Neural cell (in vitro differentiated cells): ENCODE measurements around the gene APBB1IP. TPM values are rescaled to one million over a fixed set of nuclear protein-coding genes. Genes with fewer than 3 reads are reported as not detected.

Source experiments
- H2AFZ ChIP-seq: fragments of 200-600, 300-800 bp; sonication (generic), shearing (Covaris generic); 2 replicates; pipeline ENCODE4 v1.6.0; 2014; ENCODE audit warnings: low read depth, mild to moderate bottlenecking, antibody characterized with exemption, low read length, moderate library complexity
- H3F3A ChIP-seq: fragments of 200-600 bp; shearing (Covaris generic); 2 replicates; pipeline ENCODE4 v1.6.1; 2016; ENCODE audit warnings: mild to moderate bottlenecking, moderate library complexity, mixed read lengths, antibody characterized with exemption, low read length; ENCODE audit not compliant: insufficient read depth, poor library complexity, severe bottlenecking
- H3K27ac ChIP-seq: fragments of 200-600, 300-800 bp; sonication (generic), shearing (Covaris generic); 2 replicates; pipeline ENCODE4 v1.5.1; 2014; ENCODE audit warnings: mild to moderate bottlenecking, low read length, moderate library complexity
- H3K27me3 ChIP-seq: fragments of 300-800, 200-600 bp; sonication (generic), shearing (Covaris generic); 2 replicates; pipeline ENCODE4 v1.6.0; 2014; ENCODE audit warnings: mild to moderate bottlenecking, low read depth, low read length, moderate library complexity; ENCODE audit not compliant: insufficient read depth
- H3K36me3 ChIP-seq: fragments of 300-800, 200-600 bp; sonication (generic), shearing (Covaris generic); 2 replicates; pipeline ENCODE4 v1.5.1; 2014; ENCODE audit warnings: mild to moderate bottlenecking, antibody characterized with exemption, low read length, moderate library complexity; ENCODE audit not compliant: insufficient read depth
- H3K4me2 ChIP-seq: fragments of 300-800, 200-600 bp; sonication (generic), shearing (Covaris generic); 2 replicates; pipeline ENCODE4 v1.6.0; 2014; ENCODE audit warnings: mild to moderate bottlenecking, low read length
- H3K4me3 ChIP-seq: fragments of 300-800, 200-600 bp; sonication (generic), shearing (Covaris generic); 2 replicates; pipeline ENCODE4 v1.5.1; 2014; ENCODE audit warnings: mild to moderate bottlenecking, low read length, moderate library complexity
- H3K79me2 ChIP-seq: fragments of 200-600 bp; shearing (Covaris generic); replicated peaks from 2 replicates; pipeline ENCODE4 v1.6.0; 2014; ENCODE audit warnings: mild to moderate bottlenecking, low read length, moderate library complexity; ENCODE audit not compliant: insufficient read depth
- H3K9ac ChIP-seq: fragments of 300-800, 200-600 bp; sonication (generic), shearing (Covaris generic); 2 replicates; pipeline ENCODE4 v1.6.1; 2016; ENCODE audit warnings: mild to moderate bottlenecking, low read length, mixed read lengths
- H3K9me2 ChIP-seq: fragments of 200-600 bp; shearing (Covaris generic); 2 replicates; pipeline ENCODE4 v1.6.1; 2016; ENCODE audit warnings: mild to moderate bottlenecking, low read length, mixed read lengths; ENCODE audit not compliant: insufficient read depth
- H3K9me3 ChIP-seq: fragments of 200-600, 300-800 bp; sonication (generic), shearing (Covaris generic); 2 replicates; pipeline ENCODE4 v1.6.1; 2016; ENCODE audit warnings: mild to moderate bottlenecking, mixed run types, low read length, moderate library complexity, mixed read lengths
- H4K20me1 ChIP-seq: fragments of 200-600 bp; shearing (Covaris generic); 2 replicates; pipeline ENCODE4 v1.6.1; 2016; ENCODE audit warnings: mild to moderate bottlenecking, mixed run types; ENCODE audit not compliant: insufficient read depth
- CTCF ChIP-seq: fragments of 450-650 bp; IDR thresholded peaks from 2 replicates; pipeline ENCODE4 v1.5.1; 2014; ENCODE audit warnings: antibody characterized with exemption, mild to moderate bottlenecking, moderate library complexity; ENCODE audit not compliant: poor library complexity, severe bottlenecking
- EP300 ChIP-seq: fragments of 450-650 bp; conservative IDR thresholded peaks from 2 replicates; pipeline ENCODE4 v1.6.1; 2014; ENCODE audit warnings: antibody characterized with exemption, mild to moderate bottlenecking, moderate library complexity; ENCODE audit not compliant: poor library complexity, severe bottlenecking
- EZH2 ChIP-seq: fragments of 200-600, 300-800 bp; shearing (Covaris generic), sonication (generic); IDR thresholded peaks from 2 replicates; pipeline ENCODE4 v1.6.1; 2014; ENCODE audit warnings: antibody characterized with exemption, low read length, borderline replicate concordance, mild to moderate bottlenecking; ENCODE audit not compliant: insufficient read depth, poor library complexity, severe bottlenecking
- MXI1 ChIP-seq: fragments of 450-650 bp; conservative IDR thresholded peaks from 2 replicates; pipeline ENCODE4 v1.6.1; 2014; ENCODE audit warnings: antibody characterized with exemption, mild to moderate bottlenecking; ENCODE audit not compliant: poor library complexity, severe bottlenecking
- POLR2AphosphoS5 ChIP-seq: IDR thresholded peaks from 2 replicates; pipeline ENCODE4 v1.6.1; 2012
- RAD21 ChIP-seq: fragments of 450-650 bp; conservative IDR thresholded peaks from 2 replicates; pipeline ENCODE4 v1.6.1; 2014; ENCODE audit warnings: antibody characterized with exemption, mild to moderate bottlenecking, moderate library complexity
- REST ChIP-seq: IDR thresholded peaks from 2 replicates; pipeline ENCODE4 v1.6.1; 2012; ENCODE audit warnings: borderline replicate concordance
- SMC3 ChIP-seq: fragments of 450-650 bp; conservative IDR thresholded peaks from 2 replicates; pipeline ENCODE4 v1.6.1; 2014; ENCODE audit warnings: antibody characterized with exemption, mild to moderate bottlenecking, moderate library complexity; ENCODE audit not compliant: poor library complexity
- TAF1 ChIP-seq: IDR thresholded peaks from 2 replicates; pipeline ENCODE4 v1.6.1; 2012; ENCODE audit warnings: low read depth
- polyA plus RNA-seq: library from polyadenylated mRNA; depleted of rRNA; stranded (reverse); fragments of >200 nt; gene quantifications from 2 replicates; pipeline ENCODE4 v1.2.3, GENCODE V29; 2014

APBB1IP gene
- polyA plus RNA-seq, 1 donor from 2014 or later, result not detected

- Histone ChIP-seq H3K9me2 (no peaks in the 10 kb centered on the region), H2AFZ (no peak overlapping the region), H3K79me2 (no peaks in the 10 kb centered on the region), H4K20me1 (no peaks in the 10 kb centered on the region), H3K4me3 (no peak overlapping the region), H3F3A (no peaks in the 10 kb centered on the region), H3K9me3 (no peaks in the 10 kb centered on the region), H3K27me3 (no peaks in the 10 kb centered on the region), H3K9ac (no peak overlapping the region), H3K4me2 (no peak overlapping the region), H3K36me3 (no peaks in the 10 kb centered on the region), H3K27ac (no peak overlapping the region)
- TF ChIP-seq EZH2, result no peak
- no peak for TF ChIP-seq REST
- no peak for TF ChIP-seq MXI1
- TF ChIP-seq SMC3, result no peak
- TF ChIP-seq POLR2AphosphoS5, result no peak
- no peak for TF ChIP-seq EP300
- no peak for TF ChIP-seq CTCF
- TF ChIP-seq RAD21, result no peak
- TF ChIP-seq TAF1, result no peak
Measured at GRCh38 chr10:26506736-26507135, 68.6 kb downstream of the APBB1IP start.

- Histone ChIP-seq H3K9ac (no peak overlapping the region), H3K4me3 (no peak overlapping the region), H3K36me3 (no peaks in the 10 kb centered on the region), H3F3A (no peaks in the 10 kb centered on the region), H3K9me2 (no peaks in the 10 kb centered on the region), H3K79me2 (no peaks in the 10 kb centered on the region), H2AFZ (no peak overlapping the region), H3K27ac (no peak overlapping the region), H3K4me2 (no peak overlapping the region), H3K27me3 (no peaks in the 10 kb centered on the region), H4K20me1 (no peaks in the 10 kb centered on the region), H3K9me3 (no peaks in the 10 kb centered on the region)
- no peak for TF ChIP-seq CTCF
- no peak for TF ChIP-seq EP300
- TF ChIP-seq REST, result no peak
- no peak for TF ChIP-seq SMC3
- no peak for TF ChIP-seq MXI1
- no peak for TF ChIP-seq RAD21
- TF ChIP-seq POLR2AphosphoS5, result no peak
- no peak for TF ChIP-seq TAF1
- TF ChIP-seq EZH2, result no peak
Measured at GRCh38 chr10:26507441-26507840, 69.3 kb downstream of the APBB1IP start.
